WTC11 (cell line): ENCODE measurements around the gene PXT1.

Experiments used
- ATF1 ChIP-seq: sonication (generic); formaldehyde crosslinking; IDR thresholded peaks from 2 replicates; pipeline ENCODE4 v1.8.1; 2023; ENCODE audit warnings: mild to moderate bottlenecking, moderate library complexity, missing genetic modification reagents
- CTCF ChIP-seq: fragments of 200-600 bp; IDR thresholded peaks from 2 replicates; pipeline ENCODE4 v1.8.0; 2022; ENCODE audit warnings: antibody characterized with exemption
- ETV6 ChIP-seq: sonication (generic); formaldehyde crosslinking; IDR thresholded peaks from 2 replicates; pipeline ENCODE4 v1.8.1; 2022; ENCODE audit warnings: mild to moderate bottlenecking, missing genetic modification reagents
- FOXK1 ChIP-seq: sonication (generic); formaldehyde crosslinking; IDR thresholded peaks from 2 replicates; pipeline ENCODE4 v1.8.0; 2022; ENCODE audit warnings: mild to moderate bottlenecking, moderate library complexity, missing genetic modification reagents
- GABPB1 ChIP-seq: sonication (generic); formaldehyde crosslinking; IDR thresholded peaks from 2 replicates; pipeline ENCODE4 v1.8.1; 2023; ENCODE audit warnings: mild to moderate bottlenecking, missing genetic modification reagents
- RELA ChIP-seq: sonication (generic); formaldehyde crosslinking; IDR thresholded peaks from 2 replicates; pipeline ENCODE4 v1.8.1; 2022; ENCODE audit warnings: missing genetic modification reagents, mild to moderate bottlenecking, borderline replicate concordance
- SMAD3 ChIP-seq: sonication (generic); formaldehyde crosslinking; IDR thresholded peaks from 2 replicates; pipeline ENCODE4 v1.8.0; 2022; ENCODE audit warnings: missing genetic modification reagents, mild to moderate bottlenecking, borderline replicate concordance
- SMAD4 ChIP-seq: sonication (generic); formaldehyde crosslinking; IDR thresholded peaks from 2 replicates; pipeline ENCODE4 v1.8.0; 2022; ENCODE audit warnings: mild to moderate bottlenecking, missing genetic modification reagents
- TCF7 ChIP-seq: sonication (generic); formaldehyde crosslinking; IDR thresholded peaks from 2 replicates; pipeline ENCODE4 v1.8.0; 2022; ENCODE audit warnings: mild to moderate bottlenecking, low read depth, missing genetic modification reagents, moderate library complexity
- ZNF121 ChIP-seq: sonication (generic); formaldehyde crosslinking; IDR thresholded peaks from 2 replicates; pipeline ENCODE4 v1.8.0; 2023; ENCODE audit warnings: missing genetic modification reagents
- ZNF512 ChIP-seq: sonication (generic); formaldehyde crosslinking; IDR thresholded peaks from 2 replicates; pipeline ENCODE4 v1.8.1; 2022; ENCODE audit warnings: missing genetic modification reagents, borderline replicate concordance
- TF ChIP-seq, protein P1 (sequence below): sonication (generic); formaldehyde crosslinking; IDR thresholded peaks from 2 replicates; pipeline ENCODE4 v1.8.0; 2022; ENCODE audit warnings: mild to moderate bottlenecking, missing genetic modification reagents

GRCh38 chr6:36392621-36393020, 50.0 kb downstream of the PXT1 start:
- TF ChIP-seq SMAD3 (CRISPR knock-in tag): no peak
- no peak for TF ChIP-seq ZNF512 (CRISPR knock-in tag)
- no peak for TF ChIP-seq CTCF
- TF ChIP-seq SMAD4: no peak
- no peak for TF ChIP-seq ATF1 (CRISPR knock-in tag)
- TF ChIP-seq, protein P1, sequence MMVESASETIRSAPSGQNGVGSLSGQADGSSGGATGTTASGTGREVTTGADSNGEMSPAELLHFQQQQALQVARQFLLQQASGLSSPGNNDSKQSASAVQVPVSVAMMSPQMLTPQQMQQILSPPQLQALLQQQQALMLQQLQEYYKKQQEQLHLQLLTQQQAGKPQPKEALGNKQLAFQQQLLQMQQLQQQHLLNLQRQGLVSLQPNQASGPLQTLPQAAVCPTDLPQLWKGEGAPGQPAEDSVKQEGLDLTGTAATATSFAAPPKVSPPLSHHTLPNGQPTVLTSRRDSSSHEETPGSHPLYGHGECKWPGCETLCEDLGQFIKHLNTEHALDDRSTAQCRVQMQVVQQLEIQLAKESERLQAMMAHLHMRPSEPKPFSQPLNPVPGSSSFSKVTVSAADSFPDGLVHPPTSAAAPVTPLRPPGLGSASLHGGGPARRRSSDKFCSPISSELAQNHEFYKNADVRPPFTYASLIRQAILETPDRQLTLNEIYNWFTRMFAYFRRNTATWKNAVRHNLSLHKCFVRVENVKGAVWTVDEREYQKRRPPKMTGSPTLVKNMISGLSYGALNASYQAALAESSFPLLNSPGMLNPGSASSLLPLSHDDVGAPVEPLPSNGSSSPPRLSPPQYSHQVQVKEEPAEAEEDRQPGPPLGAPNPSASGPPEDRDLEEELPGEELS: no peak
- TF ChIP-seq GABPB1 (CRISPR knock-in tag): no peak
- no peak for TF ChIP-seq TCF7 (CRISPR knock-in tag)
- no peak for TF ChIP-seq ETV6 (CRISPR knock-in tag)
- TF ChIP-seq ZNF121 (CRISPR knock-in tag): no peak
- TF ChIP-seq RELA (CRISPR knock-in tag): no peak
- TF ChIP-seq FOXK1 (CRISPR knock-in tag): no peak
